Thymus (tissue), 11 donors: ENCODE measurements around the gene NLRC3. TPM values are rescaled to one million over a fixed set of nuclear protein-coding genes. Genes with fewer than 3 reads are reported as not detected.

ENCODE experiments used
- DNase-seq, 9 donors: peaks; one replicate each; pipeline ENCODE4 v3.0.0-alpha.2; 2013; ENCODE audit warnings: low spot score in 9 of 9, low read depth in 6 of 9, missing footprints in 1 of 9
- H3K27ac ChIP-seq, 2 donors: one replicate each; pipeline ENCODE4 v1.5.1; 2013; ENCODE audit warnings: control low read depth in 1 of 2, low read depth in 1 of 2, low read length in 1 of 2, mild to moderate bottlenecking in 1 of 2, moderate library complexity in 1 of 2
- H3K27me3 ChIP-seq, 2 donors: one replicate each; pipeline ENCODE4 v1.5.1; 2013; ENCODE audit warnings: low read length in 1 of 2; ENCODE audit not compliant: control insufficient read depth in 2 of 2, insufficient read depth in 1 of 2
- H3K36me3 ChIP-seq, 2 donors: one replicate each; pipeline ENCODE4 v1.5.1; 2013; ENCODE audit warnings: low read length in 1 of 2, mild to moderate bottlenecking in 1 of 2, moderate library complexity in 1 of 2; ENCODE audit not compliant: control insufficient read depth in 2 of 2, insufficient read depth in 2 of 2
- H3K4me1 ChIP-seq, 2 donors: one replicate each; pipeline ENCODE4 v1.5.1; 2013; ENCODE audit warnings: low read length in 2 of 2; ENCODE audit not compliant: control insufficient read depth in 2 of 2, insufficient read depth in 2 of 2
- H3K4me3 ChIP-seq, 2 donors: one replicate each; pipeline ENCODE4 v1.5.1; 2013; ENCODE audit warnings: low read length in 2 of 2, control low read depth in 1 of 2, mild to moderate bottlenecking in 1 of 2
- H3K9me3 ChIP-seq, 2 donors: one replicate each; pipeline ENCODE4 v1.5.1; 2013; ENCODE audit warnings: low read length in 1 of 2, mild to moderate bottlenecking in 1 of 2; ENCODE audit not compliant: control insufficient read depth in 2 of 2, insufficient read depth in 1 of 2
- WGBS: extraction: QIAGEN DNeasy Blood & Tissue Kit; methylation state at CpG from one replicate; pipeline ENCODE4 v1.1.7; 2013; 5-methylcytosine and 5-hydroxymethylcytosine counted together
- polyA plus RNA-seq: library from polyadenylated mRNA; stranded (reverse); fragments of 200-250 nt; gene quantifications from one replicate; pipeline ENCODE4 v1.2.3, GENCODE V29; 2013
- total RNA-seq: library from RNA; stranded (reverse); fragments of 120-200 nt; gene quantifications from one replicate; pipeline ENCODE4 v1.2.4, GENCODE V29; 2013
- donor health status: healthy.

The NLRC3 gene
- total and polyA plus RNA-seq, 2 donors: 11.9 to 18.8 TPM

DNA sequence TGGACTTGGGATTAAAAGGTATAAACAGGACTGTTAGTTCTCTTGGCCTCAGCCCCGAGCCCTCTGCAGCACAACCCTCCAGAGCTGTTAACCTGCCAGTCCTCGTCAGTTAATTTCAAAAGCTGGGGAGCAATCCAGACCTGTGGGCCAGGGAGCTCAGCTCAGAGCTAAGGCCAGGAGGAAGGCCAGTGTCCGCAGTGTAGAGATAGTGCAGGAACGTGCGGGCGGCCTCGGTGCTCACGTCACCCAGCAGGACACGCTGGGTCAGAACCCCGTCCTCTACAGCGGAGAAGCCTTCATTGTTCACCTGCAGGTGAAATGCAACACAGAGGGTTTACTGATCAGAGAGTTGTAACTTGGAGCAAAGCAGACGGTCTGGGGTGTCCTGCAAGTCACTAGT is 15.4 kb upstream of the NLRC3 start:
- 99% methylated on average over 12 of the region's 12 CpGs for WGBS

DNA sequence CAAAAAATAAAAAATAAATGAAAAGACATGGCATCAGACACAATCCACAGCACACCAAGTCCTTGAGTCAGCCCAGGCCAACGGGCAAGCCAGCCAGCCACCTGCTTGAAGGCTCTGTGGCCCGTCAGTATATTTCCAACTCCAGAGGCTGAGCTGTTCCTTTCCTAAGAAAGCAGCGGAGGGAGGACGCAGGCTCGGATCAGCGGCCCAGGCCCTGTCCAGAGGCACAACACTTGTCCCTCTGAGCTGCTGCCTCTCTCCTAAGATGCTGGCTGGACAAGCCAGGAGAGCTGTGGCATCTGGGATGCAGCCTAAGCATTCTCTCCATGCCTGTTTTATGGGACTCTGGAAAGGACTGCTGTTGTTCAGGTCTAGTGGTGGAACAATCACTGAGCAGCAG is 14.8 kb upstream of the NLRC3 start:
- Histone ChIP-seq H3K4me1 (peaks cover 0 to 8% of the 10 kb centered on the region in 2 donors), H3K36me3 (peaks cover 30 to 49% of the 10 kb centered on the region in 2 donors), H3K4me3 (no peak overlapping the region), H3K27me3 (no peaks in the 10 kb centered on the region), H3K9me3 (no peaks in the 10 kb centered on the region), H3K27ac (no peak overlapping the region)
- WGBS: 99% methylated on average over 6 of the region's 6 CpGs
- no peak for DNase-seq

More for the DNA sequence above, 15.4 kb upstream of the NLRC3 start:
- H3K4me3 ChIP-seq: no peak overlapping the region
- no peak overlapping the region for H3K27ac ChIP-seq
- H3K4me1 ChIP-seq: peaks cover 0 to 3% of the 10 kb centered on the region in 2 donors
- DNase-seq: no peak
- H3K27me3 ChIP-seq: no peaks in the 10 kb centered on the region
- H3K9me3 ChIP-seq: no peaks in the 10 kb centered on the region
- H3K36me3 ChIP-seq: peaks cover 30 to 52% of the 10 kb centered on the region in 2 donors

DNA sequence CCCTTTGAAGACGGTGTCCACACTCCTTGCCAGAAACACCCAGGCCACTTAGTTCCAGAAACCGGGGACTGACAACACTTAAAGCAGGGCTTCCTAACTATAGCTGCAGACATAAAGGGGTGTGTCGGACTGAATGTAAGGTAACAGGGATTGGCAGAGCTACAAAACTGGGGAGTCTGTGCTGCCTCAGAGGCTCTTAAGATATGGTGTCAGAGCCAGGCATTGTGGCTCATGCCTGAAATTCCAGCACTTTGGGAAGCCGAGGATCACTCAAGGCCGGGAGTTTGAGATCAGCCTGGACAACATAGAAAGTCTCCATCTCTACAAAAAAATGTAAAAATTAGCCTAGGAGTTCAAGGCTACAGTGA is 14.2 kb upstream of the NLRC3 start:
- peaks cover 29 to 49% of the 10 kb centered on the region in 2 donors for H3K36me3 ChIP-seq
- H3K27ac ChIP-seq: no peak overlapping the region

DNA sequence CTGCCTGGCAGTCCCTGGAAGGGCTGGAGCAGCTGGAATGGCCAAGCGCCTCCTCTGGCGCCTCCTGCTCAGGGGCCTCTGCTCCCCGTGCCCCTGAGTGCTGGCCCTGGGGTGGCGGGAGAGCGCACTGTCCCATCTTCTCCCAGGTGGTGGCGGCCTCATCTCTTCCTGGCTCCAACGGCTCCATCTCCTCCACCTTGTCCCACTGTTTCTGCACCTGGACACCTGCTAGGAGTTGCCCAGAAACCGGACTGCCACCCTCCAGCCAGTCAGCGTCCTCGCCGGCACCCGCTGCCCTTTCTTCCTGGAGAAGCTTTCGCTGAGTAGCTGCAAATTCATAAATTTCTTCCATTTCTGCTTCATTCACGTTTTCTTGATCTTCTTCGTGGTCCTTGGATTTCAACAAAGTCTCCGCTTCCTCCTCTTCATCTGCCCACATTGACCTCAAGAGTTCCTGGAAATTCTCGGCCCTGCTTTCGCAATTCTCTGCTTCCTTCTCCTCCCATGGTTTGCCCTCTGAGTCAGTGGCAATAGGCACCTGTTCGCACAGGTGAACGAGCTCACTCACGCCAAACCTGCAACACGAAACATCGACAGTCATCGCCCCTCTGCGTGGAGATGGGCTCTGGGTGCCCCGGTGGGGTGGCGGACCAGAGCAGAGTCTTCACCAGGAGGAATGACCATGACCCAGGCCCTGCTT is 13.7 kb upstream of the NLRC3 start:
- WGBS: 98% methylated on average over 27 of the region's 27 CpGs

More for the DNA sequence above, 14.2 kb upstream of the NLRC3 start:
- H3K9me3 ChIP-seq: no peaks in the 10 kb centered on the region
- DNase-seq: no peak
- H3K27me3 ChIP-seq: no peaks in the 10 kb centered on the region
- H3K4me3 ChIP-seq: no peak overlapping the region
- 98% methylated on average over 5 of the region's 5 CpGs for WGBS
- peaks cover 0 to 8% of the 10 kb centered on the region in 2 donors for H3K4me1 ChIP-seq

DNA sequence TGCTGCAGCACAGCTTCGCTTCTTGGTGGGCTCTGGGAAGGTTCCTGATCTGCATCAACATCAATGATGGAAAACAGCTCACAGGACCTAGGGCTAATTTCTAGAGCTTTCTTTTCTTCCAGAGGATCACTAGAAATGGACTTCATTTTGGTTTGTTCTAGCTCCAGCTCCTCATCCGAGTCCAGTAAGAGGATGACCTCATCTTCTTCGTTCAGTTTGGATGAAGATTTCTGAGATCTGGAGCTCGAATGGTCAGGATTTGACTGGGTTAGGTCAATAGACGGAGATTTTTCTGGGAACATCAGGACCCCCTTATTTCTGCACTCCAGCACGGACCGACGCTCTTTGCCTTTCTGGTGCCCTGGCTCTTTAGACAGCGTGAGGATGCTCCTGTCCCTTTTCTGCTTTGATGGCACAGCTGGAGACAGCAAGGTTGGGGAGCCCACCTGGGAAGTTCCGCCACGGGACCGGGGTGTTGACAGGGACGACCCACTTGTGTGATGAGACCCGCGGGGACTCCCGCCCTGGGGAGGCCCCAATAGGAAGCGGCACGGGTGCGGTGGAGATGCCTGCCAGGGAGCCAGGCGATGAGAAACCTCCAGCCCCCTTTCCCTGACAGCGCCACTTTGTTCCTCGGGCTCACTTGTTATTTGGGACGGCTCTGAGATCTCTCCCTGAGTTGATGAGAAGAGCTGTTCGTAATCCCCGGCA is 12.9 kb upstream of the NLRC3 start:
- H3K27ac ChIP-seq: no peak overlapping the region
- H3K4me1 ChIP-seq: peaks cover 0 to 8% of the 10 kb centered on the region in 2 donors
- DNase-seq: no peak
- no peaks in the 10 kb centered on the region for H3K9me3 ChIP-seq
- H3K4me3 ChIP-seq: no peak overlapping the region
- H3K36me3 ChIP-seq: peaks cover 24 to 48% of the 10 kb centered on the region in 2 donors
- 98% methylated on average over 25 of the region's 25 CpGs for WGBS
- no peaks in the 10 kb centered on the region for H3K27me3 ChIP-seq

More for the DNA sequence above, 13.7 kb upstream of the NLRC3 start:
- no peaks in the 10 kb centered on the region for H3K9me3 ChIP-seq
- no peak overlapping the region for H3K4me3 ChIP-seq
- H3K27me3 ChIP-seq: no peaks in the 10 kb centered on the region
- H3K27ac ChIP-seq: no peak overlapping the region
- DNase-seq: no peak
- peaks cover 25 to 46% of the 10 kb centered on the region in 2 donors for H3K36me3 ChIP-seq
- peaks cover 0 to 8% of the 10 kb centered on the region in 2 donors for H3K4me1 ChIP-seq

DNA sequence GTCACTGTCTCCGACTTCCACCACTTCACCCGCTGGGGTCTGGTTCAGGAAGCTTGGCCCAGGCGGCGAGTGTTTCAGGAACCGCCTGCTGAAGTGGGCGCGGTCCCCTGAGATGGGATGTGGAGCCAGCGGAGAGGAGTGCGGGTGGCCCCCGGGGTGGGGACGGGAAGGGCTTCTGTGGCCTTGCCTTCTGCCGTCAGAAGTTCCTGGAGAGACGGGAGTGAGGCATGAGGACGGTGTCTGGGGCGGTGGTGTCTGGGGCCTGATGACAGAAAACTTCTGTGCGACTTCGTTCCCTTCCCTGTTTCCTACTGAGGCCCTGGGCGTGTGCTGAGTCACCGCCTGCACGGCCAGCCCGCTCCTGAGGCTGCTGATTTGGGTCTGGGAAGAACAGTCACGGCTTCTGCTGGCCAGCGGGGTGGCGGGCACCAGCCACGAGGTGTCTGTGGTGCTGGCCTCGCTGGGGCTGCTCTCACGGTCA is 12.3 kb upstream of the NLRC3 start:
- H3K4me1 ChIP-seq: peaks cover 0 to 8% of the 10 kb centered on the region in 2 donors
- peaks cover 25 to 45% of the 10 kb centered on the region in 2 donors for H3K36me3 ChIP-seq
- 86% methylated on average over 27 of the region's 27 CpGs for WGBS
- no peak overlapping the region for H3K4me3 ChIP-seq
- H3K9me3 ChIP-seq: no peaks in the 10 kb centered on the region
- DNase-seq: no peak
- H3K27ac ChIP-seq: no peak overlapping the region
- no peaks in the 10 kb centered on the region for H3K27me3 ChIP-seq

DNA sequence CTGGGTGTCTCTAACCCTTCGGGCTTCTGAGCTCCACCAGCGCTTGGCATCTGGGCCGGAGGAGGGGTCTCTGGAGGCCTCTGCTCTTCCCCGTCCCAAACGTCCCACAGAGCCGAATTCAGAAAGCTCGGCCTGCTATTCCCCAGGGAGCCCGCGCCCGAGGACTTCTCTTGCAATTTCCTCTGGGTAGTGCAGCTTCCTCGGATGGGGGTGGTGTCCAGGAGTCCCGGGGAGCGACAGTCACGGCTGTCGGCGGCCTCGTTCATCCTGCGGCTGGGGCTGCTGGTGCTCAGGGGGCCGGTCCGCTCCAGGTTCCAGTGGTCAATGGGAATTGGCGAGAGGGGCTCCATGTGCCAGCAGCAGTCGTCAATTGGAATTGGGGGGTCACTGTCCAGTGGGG is 11.8 kb upstream of the NLRC3 start:
- H3K27me3 ChIP-seq: no peaks in the 10 kb centered on the region
- no peak overlapping the region for H3K27ac ChIP-seq
- H3K4me3 ChIP-seq: no peak overlapping the region
- no peaks in the 10 kb centered on the region for H3K9me3 ChIP-seq
- DNase-seq: no peak
- H3K4me1 ChIP-seq: peaks cover 0 to 8% of the 10 kb centered on the region in 2 donors
- peaks cover 26 to 43% of the 10 kb centered on the region in 2 donors for H3K36me3 ChIP-seq
- 97% methylated on average over 22 of the region's 22 CpGs for WGBS

DNA sequence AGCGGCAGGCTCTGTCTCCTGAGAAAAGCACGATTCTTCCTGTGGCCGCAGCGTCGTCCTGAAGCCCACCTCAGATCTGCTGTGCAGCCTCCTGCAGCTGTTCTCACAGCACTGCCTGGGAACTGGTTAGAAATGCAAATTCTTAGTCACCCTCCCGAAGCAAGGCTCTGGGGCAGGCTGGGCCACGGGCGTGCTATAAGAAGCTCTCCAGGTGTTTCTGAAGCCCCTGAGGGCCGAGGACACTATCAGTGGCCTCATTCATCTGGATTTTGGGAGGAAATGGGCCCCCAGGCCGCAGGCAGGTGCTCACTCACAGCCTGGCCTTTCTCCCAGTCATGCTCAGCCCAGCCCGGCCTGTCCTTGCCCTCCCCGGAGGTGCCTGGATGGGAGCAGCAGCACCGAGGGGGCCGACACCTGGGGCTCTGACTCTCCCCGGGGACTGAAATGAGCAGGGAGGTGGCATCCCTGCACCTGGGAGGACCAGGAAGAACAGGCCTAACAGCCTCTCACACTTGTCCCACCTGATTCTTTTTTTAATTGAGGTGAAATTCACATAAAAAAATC is 10.4 kb upstream of the NLRC3 start:
- no peak for DNase-seq
- Histone ChIP-seq H3K4me3 (no peak overlapping the region), H3K9me3 (no peaks in the 10 kb centered on the region), H3K4me1 (peaks cover 0 to 8% of the 10 kb centered on the region in 2 donors), H3K27ac (peak overlapping the region in 1 of 2 donors; percentile 17), H3K36me3 (peaks cover 36 to 48% of the 10 kb centered on the region in 2 donors), H3K27me3 (no peaks in the 10 kb centered on the region)
- 93% methylated on average over 15 of the region's 15 CpGs for WGBS

DNA sequence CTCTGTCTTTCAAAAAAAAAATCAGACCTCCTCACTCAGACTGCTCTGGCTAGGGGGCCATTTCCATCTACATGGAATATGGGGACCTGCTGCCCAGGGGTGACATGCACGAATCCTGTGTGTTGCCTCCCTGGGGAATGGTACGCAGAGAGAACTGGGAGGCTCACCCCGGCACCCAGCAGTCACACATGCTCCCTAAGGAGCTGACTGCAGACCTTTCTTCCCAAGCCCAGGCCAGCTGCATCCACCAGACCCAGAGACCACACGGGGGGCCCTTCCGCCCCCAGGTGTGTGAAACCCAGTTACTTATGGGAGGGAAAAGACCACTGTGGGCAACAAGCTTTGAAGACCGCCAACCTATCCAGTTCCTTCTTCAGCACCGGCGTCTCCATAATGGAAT is 7.2 kb upstream of the NLRC3 start:
- H3K36me3 ChIP-seq: peaks cover 21 to 33% of the 10 kb centered on the region in 2 donors

More for the DNA sequence above, 7.2 kb upstream of the NLRC3 start:
- 98% methylated on average over 8 of the region's 8 CpGs for WGBS
- no peak overlapping the region for H3K27ac ChIP-seq
- no peaks in the 10 kb centered on the region for H3K27me3 ChIP-seq
- no peaks in the 10 kb centered on the region for H3K9me3 ChIP-seq
- no peak for DNase-seq
- peaks cover 15 to 28% of the 10 kb centered on the region in 2 donors for H3K4me1 ChIP-seq
- H3K4me3 ChIP-seq: no peak overlapping the region
